ENCODE results near the gene CRYGB.

DNA sequence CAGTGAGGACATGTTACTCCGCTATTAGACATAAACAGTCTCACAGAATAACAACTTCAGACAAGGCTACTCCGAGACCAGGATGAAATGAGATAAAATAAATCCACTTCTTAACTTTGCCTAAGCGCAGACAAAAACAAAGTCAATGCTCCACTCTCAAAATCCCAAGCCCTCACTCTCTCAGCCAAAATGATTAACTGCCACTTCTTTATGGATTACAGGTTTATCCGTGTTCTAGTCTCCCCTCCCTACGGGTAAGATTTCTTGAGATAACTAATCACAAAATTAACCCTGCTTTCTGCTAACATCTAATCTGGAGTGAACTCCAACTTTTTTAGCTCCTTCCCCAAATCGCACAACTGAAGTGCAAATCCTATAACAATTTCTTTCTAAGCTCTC, 15.2 kb downstream of the CRYGB start:
- no peak for TF ChIP-seq ELF4 (IDR thresholded peaks at IDR 0.05)
- no peak for TF ChIP-seq SUZ12 (IDR thresholded peaks at IDR 0.05)
- TF ChIP-seq FOXM1 (IDR thresholded peaks at IDR 0.05; ENCODE audit: borderline replicate concordance): no peak
- TF ChIP-seq, protein P1, sequence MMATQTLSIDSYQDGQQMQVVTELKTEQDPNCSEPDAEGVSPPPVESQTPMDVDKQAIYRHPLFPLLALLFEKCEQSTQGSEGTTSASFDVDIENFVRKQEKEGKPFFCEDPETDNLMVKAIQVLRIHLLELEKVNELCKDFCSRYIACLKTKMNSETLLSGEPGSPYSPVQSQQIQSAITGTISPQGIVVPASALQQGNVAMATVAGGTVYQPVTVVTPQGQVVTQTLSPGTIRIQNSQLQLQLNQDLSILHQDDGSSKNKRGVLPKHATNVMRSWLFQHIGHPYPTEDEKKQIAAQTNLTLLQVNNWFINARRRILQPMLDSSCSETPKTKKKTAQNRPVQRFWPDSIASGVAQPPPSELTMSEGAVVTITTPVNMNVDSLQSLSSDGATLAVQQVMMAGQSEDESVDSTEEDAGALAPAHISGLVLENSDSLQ (IDR thresholded peaks at IDR 0.05): no peak
- TF ChIP-seq FOXA1 (IDR thresholded peaks at IDR 0.05): no peak
- no peak for TF ChIP-seq SP1 (IDR thresholded peaks at IDR 0.05)
- no peak for TF ChIP-seq ZNF384 (IDR thresholded peaks at IDR 0.05)
- no peak for TF ChIP-seq HDGF (IDR thresholded peaks at IDR 0.05; ENCODE audit: borderline replicate concordance)
- TF ChIP-seq NFRKB (IDR thresholded peaks at IDR 0.05): no peak

Measured in HEK293T (cell line).